ENCODE data around the gene ROBO3.

- TF ChIP-seq, protein P1, sequence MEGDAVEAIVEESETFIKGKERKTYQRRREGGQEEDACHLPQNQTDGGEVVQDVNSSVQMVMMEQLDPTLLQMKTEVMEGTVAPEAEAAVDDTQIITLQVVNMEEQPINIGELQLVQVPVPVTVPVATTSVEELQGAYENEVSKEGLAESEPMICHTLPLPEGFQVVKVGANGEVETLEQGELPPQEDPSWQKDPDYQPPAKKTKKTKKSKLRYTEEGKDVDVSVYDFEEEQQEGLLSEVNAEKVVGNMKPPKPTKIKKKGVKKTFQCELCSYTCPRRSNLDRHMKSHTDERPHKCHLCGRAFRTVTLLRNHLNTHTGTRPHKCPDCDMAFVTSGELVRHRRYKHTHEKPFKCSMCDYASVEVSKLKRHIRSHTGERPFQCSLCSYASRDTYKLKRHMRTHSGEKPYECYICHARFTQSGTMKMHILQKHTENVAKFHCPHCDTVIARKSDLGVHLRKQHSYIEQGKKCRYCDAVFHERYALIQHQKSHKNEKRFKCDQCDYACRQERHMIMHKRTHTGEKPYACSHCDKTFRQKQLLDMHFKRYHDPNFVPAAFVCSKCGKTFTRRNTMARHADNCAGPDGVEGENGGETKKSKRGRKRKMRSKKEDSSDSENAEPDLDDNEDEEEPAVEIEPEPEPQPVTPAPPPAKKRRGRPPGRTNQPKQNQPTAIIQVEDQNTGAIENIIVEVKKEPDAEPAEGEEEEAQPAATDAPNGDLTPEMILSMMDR (IDR thresholded peaks at IDR 0.05): no peak
- no peak for TF ChIP-seq EZH2 (IDR thresholded peaks at IDR 0.05; ENCODE audit: borderline replicate concordance, insufficient read depth, low read depth, low read length, poor library complexity, severe bottlenecking)
Measured at GRCh38 chr11:124846070-124846673, 19.1 kb upstream of the ROBO3 start.
